Choroid plexus epithelial cell (primary cell): Measurements from ENCODE around the gene PRSS36.
"Not testable (repeated sequence)": the region's sequence is repeated elsewhere in the genome, so short reads cannot be mapped to it uniquely, and the experiment has no call there.

Experiments
- DNase-seq: peaks from one replicate; pipeline ENCODE4 v3.0.0-alpha.2; 2010; ENCODE audit warnings: low read depth
- H3K4me3 ChIP-seq: 2 replicates; pipeline ENCODE4 v1.5.1; 2011; ENCODE audit warnings: low read depth, mild to moderate bottlenecking, control low read depth, low read length, moderate library complexity
- CTCF ChIP-seq: conservative IDR thresholded peaks from 2 replicates; pipeline ENCODE4 v1.5.1; 2011; ENCODE audit warnings: low read depth, mild to moderate bottlenecking, control low read depth, inconsistent platforms, low read length, moderate library complexity

The PRSS36 gene

GRCh38 chr16:31145398-31145990 lies 4.4 kb downstream of the PRSS36 start:
- no peak overlapping the region for H3K4me3 ChIP-seq
- no peak for TF ChIP-seq CTCF

GRCh38 chr16:31144418-31144817 lies 5.4 kb downstream of the PRSS36 start:
- H3K4me3 ChIP-seq, DNase-seq: not testable (repeated sequence)

More at GRCh38 chr16:31145398-31145990, 4.4 kb downstream of the PRSS36 start:
- no peak for DNase-seq

- no peak for TF ChIP-seq CTCF
- DNase-seq: no peak
- H3K4me3 ChIP-seq: no peak overlapping the region
These were observed 6.1 kb downstream of the PRSS36 start for GRCh38 chr16:31143694-31144148.

GRCh38 chr16:31143011-31143693 lies 6.7 kb downstream of the PRSS36 start:
- peak overlapping the region; percentile 47 for H3K4me3 ChIP-seq
- no peak for TF ChIP-seq CTCF
- no peak for DNase-seq

- H3K4me3 ChIP-seq: peak overlapping the region; percentile 47
- peak; percentile 99 for DNase-seq
- peak; percentile 78 for TF ChIP-seq CTCF
These were observed 7.5 kb downstream of the PRSS36 start for GRCh38 chr16:31142109-31143010.

- H3K4me3 ChIP-seq: peak overlapping the region; percentile 44
- no peak for TF ChIP-seq CTCF
- DNase-seq: no peak
These were observed 8.3 kb downstream of the PRSS36 start for GRCh38 chr16:31141489-31142108.

GRCh38 chr16:31141071-31141469 lies 8.8 kb downstream of the PRSS36 start:
- H3K4me3 ChIP-seq, DNase-seq: not testable (repeated sequence)
